ENCODE results near the gene PSKH1. TPM values are rescaled to one million over a fixed set of nuclear protein-coding genes. Genes with fewer than 3 reads are reported as not detected.
"Not testable (repeated sequence)": the region's sequence is repeated elsewhere in the genome, so short reads cannot be mapped to it uniquely, and the experiment has no call there.

Gene PSKH1
- total RNA-seq, 4 donors from 2014 or later, result 26.4 to 60.2 (median 35.5) TPM

- peak overlapping the region in 2 of 4 donors; percentile 27 to 63 for H3K27ac ChIP-seq
- DNase-seq, result no peak
- TF ChIP-seq CTCF (IDR thresholded peaks at IDR 0.05) (no peak), POLR2A (IDR thresholded peaks at IDR 0.05) (no peak)
- no peaks in the 10 kb centered on the region for H3K9me3 ChIP-seq
- H3K27me3 ChIP-seq, result no peaks in the 10 kb centered on the region
- no peak overlapping the region for H3K4me3 ChIP-seq
- H3K36me3 ChIP-seq, result peaks cover 0 to 28% (median 0%) of the 10 kb centered on the region in 3 donors
- H3K4me1 ChIP-seq, result peaks cover 0 to 36% (median 0%) of the 10 kb centered on the region in 4 donors
Measured at GRCh38 chr16:67862623-67863583, 30.2 kb upstream of the PSKH1 start.

GRCh38 chr16:67864044-67864443 lies 29.0 kb upstream of the PSKH1 start:
- H3K27me3 ChIP-seq, H3K9me3 ChIP-seq, DNase-seq, H3K4me3 ChIP-seq: not testable (repeated sequence)
- H3K36me3 ChIP-seq, result peaks cover 0 to 40% (median 0%) of the 10 kb centered on the region in 3 donors
- H3K27ac ChIP-seq, result peak overlapping the region in 1 of 4 donors; percentile 63
- H3K4me1 ChIP-seq, result peaks cover 0 to 24% (median 0%) of the 10 kb centered on the region in 4 donors

GRCh38 chr16:67864594-67864993 lies 28.5 kb upstream of the PSKH1 start:
- H3K36me3 ChIP-seq, result peaks cover 0 to 45% (median 0%) of the 10 kb centered on the region in 3 donors
- H3K4me3 ChIP-seq, result no peak overlapping the region
- H3K27ac ChIP-seq, result no peak overlapping the region

GRCh38 chr16:67865318-67865717 lies 27.7 kb upstream of the PSKH1 start:
- no peaks in the 10 kb centered on the region for H3K9me3 ChIP-seq
- H3K36me3 ChIP-seq, result peaks cover 0 to 51% (median 0%) of the 10 kb centered on the region in 3 donors
- H3K27me3 ChIP-seq, result no peaks in the 10 kb centered on the region
- peaks cover 0 to 24% (median 0%) of the 10 kb centered on the region in 4 donors for H3K4me1 ChIP-seq
- peak in 4 of 6 experiments; percentile 8 to 70 (median 60) for TF ChIP-seq CTCF (IDR thresholded peaks at IDR 0.05)
- TF ChIP-seq POLR2A (IDR thresholded peaks at IDR 0.05), result no peak
- H3K27ac ChIP-seq, result no peak overlapping the region
- DNase-seq, result peak in 1 of 3 donors; percentile 62
- no peak overlapping the region for H3K4me3 ChIP-seq

More at GRCh38 chr16:67864594-67864993, 28.5 kb upstream of the PSKH1 start:
- no peaks in the 10 kb centered on the region for H3K9me3 ChIP-seq
- H3K27me3 ChIP-seq, result no peaks in the 10 kb centered on the region
- DNase-seq, result no peak
- no peak for TF ChIP-seq CTCF (IDR thresholded peaks at IDR 0.05)
- TF ChIP-seq POLR2A (IDR thresholded peaks at IDR 0.05), result no peak
- H3K4me1 ChIP-seq, result peaks cover 0 to 24% (median 0%) of the 10 kb centered on the region in 4 donors

GRCh38 chr16:67868290-67868689 lies 24.8 kb upstream of the PSKH1 start:
- Histone ChIP-seq H3K36me3 (peaks cover 0 to 55% (median 0%) of the 10 kb centered on the region in 3 donors), H3K27me3 (no peaks in the 10 kb centered on the region), H3K27ac (no peak overlapping the region), H3K4me3 (no peak overlapping the region), H3K9me3 (no peaks in the 10 kb centered on the region), H3K4me1 (peaks cover 0 to 19% (median under 1%) of the 10 kb centered on the region in 4 donors)
- TF ChIP-seq POLR2A (IDR thresholded peaks at IDR 0.05), result no peak
- DNase-seq, result no peak

GRCh38 chr16:67869653-67870052 lies 23.4 kb upstream of the PSKH1 start:
- DNase-seq, result no peak
- Histone ChIP-seq H3K36me3 (peaks cover 0 to 55% (median 0%) of the 10 kb centered on the region in 3 donors), H3K27ac (no peak overlapping the region), H3K4me3 (no peak overlapping the region), H3K9me3 (no peaks in the 10 kb centered on the region), H3K27me3 (no peaks in the 10 kb centered on the region), H3K4me1 (peaks cover 0 to 22% (median 11%) of the 10 kb centered on the region in 4 donors)
- TF ChIP-seq CTCF (IDR thresholded peaks at IDR 0.05) (no peak), POLR2A (IDR thresholded peaks at IDR 0.05) (no peak)

Data from Peyer's patch (tissue), 4 donors.